GM10847 (cell line): ENCODE measurements around the gene MDK.

Experiments
- POLR2A ChIP-seq: IDR thresholded peaks from 2 replicates; pipeline ENCODE4 v1.6.1; 2011; ENCODE audit not compliant: insufficient read length; ENCODE audit errors: extremely low read depth

Gene MDK

GRCh38 chr11:46343520-46343919, 37.9 kb upstream of the MDK start:
- TF ChIP-seq POLR2A = no peak

DNA sequence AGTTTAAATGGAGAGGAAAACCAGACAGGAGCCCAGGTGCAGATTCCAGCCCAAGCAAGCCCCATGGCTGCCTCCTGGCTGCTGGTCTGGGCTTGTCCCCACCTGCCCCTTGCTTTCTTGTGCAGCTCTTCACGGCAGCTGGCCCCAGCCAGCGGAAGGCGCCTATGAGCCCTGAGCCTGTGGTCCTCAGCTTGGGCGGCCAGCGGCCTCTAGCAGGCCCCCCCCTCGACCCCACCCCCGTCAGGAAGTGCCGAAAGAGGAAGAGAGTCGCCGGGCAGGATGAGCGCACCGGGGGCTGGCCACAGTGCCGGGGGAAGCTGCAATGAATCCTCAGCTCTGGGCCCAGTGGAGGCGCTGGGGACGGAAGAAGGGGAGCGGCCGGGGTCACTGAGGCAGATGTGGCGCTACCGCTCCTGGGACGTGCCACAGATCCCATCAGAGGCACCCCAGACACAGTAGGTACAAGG, 36.3 kb upstream of the MDK start:
- peak; percentile 30 for TF ChIP-seq POLR2A

GRCh38 chr11:46345881-46346484, 35.5 kb upstream of the MDK start:
- TF ChIP-seq POLR2A = no peak

- no peak for TF ChIP-seq POLR2A
These were observed 34.4 kb upstream of the MDK start, which contains the start of gene DGKZ for GRCh38 chr11:46346886-46347636. TSS of gene DGKZ (plus strand) at chr11:46347463. CDS start at chr11:46347660, 197 bp downstream.

DNA sequence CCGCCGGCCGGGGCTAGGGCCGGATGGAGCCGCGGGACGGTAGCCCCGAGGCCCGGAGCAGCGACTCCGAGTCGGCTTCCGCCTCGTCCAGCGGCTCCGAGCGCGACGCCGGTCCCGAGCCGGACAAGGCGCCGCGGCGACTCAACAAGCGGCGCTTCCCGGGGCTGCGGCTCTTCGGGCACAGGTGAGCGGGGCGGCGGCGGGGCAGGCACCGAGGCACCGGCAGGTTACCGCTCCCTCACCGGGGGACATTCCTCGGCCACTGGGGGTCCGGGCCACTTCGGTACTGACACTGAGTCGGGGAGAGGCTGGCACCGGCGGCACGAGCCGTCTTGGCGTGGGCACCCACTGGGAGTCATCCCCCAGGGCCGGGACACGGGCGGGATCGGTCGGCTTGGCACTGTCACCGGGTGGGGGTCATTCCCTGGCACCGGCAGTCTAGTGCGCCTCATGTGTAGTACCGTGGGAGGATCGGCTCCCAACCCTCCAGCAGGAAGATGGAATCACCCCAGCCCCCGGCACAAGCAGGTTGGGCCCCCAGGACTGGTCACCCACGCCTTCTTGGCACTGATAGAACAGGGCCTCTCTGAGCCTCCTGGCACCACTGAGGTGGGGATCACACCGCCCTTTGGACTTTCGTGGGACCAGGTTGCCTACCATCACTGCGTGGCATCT, 33.7 kb upstream of the MDK start:
- TF ChIP-seq POLR2A = no peak

DNA sequence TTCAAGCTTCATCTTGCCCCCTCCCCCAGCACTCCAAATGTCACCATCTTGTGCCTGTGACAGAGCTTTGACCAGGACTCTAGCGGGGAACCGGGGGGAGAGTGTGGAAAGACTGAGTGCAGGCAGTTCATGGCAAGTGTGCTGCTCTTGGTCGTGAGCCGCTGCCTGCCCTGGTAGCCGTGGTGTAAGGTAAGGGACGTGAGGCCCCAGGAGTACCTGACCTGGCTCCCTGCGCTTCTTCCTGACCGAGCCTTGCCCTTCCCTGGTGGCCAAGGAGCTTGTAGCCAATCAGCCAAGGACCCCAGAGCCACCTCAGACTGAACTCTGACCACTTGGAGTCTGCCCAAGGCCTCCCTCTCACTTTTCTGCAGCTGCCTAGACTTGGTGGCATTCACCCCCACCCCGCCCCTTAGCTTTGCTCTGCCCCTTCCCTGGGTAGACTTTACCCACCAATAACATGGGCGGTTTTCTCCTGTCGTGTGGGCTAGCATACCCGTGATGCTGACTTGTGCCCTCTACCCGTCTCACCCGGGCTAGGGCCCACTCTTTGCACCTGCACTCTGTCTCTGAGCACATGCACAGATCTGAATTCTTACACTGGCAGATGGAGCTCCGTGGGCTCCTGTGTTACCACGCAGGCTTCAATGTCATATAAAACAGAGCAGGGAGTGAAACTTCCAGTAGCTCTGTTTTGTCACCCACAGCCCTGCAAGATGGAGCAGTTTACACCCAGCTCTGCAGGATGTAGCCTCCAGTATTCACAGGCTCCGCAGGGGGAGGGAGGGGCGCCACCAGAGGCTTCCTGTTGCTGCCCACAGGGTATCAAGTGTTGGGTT, 32.7 kb upstream of the MDK start:
- no peak for TF ChIP-seq POLR2A

DNA sequence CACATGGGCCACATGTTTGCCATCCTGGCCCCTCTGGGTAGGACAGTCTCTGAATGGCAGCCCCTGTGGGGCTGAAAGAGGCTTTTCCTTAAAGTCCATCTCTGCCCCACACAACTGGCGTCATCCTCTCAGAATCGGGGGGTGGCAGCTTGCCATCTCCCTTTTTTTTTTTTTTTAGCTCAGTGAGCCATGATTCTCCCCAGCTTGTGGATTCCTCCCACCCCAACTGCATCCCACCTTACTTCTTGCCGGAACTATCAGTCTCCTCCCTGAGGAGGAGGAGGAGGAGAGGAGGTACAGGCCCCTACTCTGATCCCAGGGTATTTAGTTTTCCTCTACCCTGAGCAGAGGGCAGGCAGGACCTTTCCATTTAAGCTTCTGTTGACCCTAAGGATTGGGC, 30.8 kb upstream of the MDK start:
- no peak for TF ChIP-seq POLR2A

GRCh38 chr11:46351148-46351547, 30.3 kb upstream of the MDK start:
- TF ChIP-seq POLR2A = no peak

DNA sequence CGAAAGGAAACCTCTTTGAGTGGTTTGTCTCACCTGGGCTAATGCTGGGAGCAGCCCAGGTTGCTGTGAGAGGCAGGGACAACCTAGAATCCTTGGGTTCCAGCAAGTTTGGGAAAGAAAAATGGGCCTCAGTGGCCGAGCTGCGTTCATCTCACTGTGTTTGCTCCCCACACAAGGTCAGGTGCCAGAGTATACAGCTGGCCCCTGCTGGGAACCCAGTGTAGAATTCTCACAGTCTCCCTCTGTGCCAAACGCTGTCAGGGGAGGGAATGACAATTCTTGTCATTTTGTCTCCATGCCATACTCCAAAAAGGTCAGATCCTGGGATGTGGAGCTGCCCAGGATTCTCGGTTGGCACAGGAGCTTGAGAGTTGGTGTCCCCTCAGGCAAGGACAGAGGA, 29.9 kb upstream of the MDK start:
- TF ChIP-seq POLR2A = no peak

DNA sequence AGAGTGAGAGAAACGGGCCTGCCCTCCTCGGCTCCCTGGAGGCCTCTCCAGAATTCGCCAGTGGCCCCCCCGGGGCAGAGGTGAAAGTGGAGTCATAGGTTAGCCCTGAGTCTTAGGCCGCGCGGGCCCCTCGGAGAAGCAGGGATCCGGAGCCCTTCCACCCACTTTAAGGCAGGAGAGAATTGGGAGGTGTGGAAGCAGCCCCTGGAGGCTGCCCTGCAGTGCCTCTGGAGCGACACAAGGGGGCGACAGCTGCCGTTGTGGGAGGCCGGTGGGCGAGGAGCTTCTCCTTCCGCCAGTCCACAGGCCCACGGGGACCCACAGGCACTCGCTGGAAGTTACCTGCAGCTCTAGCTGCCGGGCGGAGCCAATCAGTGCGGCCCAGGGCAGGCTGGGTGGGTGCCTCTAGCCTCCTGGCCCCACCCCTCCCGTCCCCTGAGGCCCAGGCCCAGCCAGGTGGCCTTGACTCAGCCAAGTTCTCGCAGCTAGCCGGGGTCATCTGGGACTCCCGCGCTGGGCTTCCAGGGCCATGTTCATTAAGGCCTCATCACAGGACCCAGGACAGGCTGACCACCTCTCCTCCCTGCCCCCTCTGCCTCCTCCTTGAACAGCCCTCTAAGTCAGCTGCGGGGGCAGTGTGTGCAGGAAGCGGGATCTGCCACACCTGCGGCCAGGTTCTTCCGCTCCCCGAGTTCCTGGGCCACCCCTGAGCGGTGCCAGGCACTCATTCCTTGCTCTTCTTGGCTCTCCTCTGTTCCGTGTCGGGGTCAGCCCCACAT, 29.2 kb upstream of the MDK start:
- no peak for TF ChIP-seq POLR2A

DNA sequence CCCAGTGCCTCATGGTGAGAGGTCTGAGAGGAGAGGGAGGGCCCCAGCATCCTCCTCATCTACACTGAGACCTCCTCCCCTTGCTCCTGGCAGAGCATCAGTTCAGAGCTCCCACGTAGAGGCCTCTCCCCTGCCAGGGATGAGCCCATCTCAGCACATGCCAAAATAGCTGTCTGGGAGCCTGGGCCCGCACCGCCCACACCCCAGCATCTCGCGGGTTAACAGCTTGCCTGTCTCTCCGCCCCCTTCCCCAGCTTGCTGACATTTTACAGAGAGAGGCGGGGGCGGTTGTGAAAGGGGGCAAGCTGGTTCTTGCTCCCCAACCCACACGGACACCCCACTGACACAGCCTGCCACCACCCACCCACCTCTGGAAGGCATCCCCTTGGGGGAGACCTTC, 27.8 kb upstream of the MDK start:
- no peak for TF ChIP-seq POLR2A

- TF ChIP-seq POLR2A = no peak
These were observed 24.5 kb upstream of the MDK start for GRCh38 chr11:46356924-46357482.

- TF ChIP-seq POLR2A = no peak
These were observed 24.0 kb upstream of the MDK start for GRCh38 chr11:46357483-46357936.

GRCh38 chr11:46359953-46360352, 21.5 kb upstream of the MDK start:
- TF ChIP-seq POLR2A = no peak
